ENCODE data around the gene THUMPD3.

Gene THUMPD3

GRCh38 chr3:9369508-9369907 is 6.7 kb downstream of the THUMPD3 start:
- no peak for DNase-seq

- no peak for DNase-seq
Measured at GRCh38 chr3:9373465-9373864, 10.6 kb downstream of the THUMPD3 start.

- DNase-seq, result no peak
Measured at GRCh38 chr3:9377981-9378380, 15.1 kb downstream of the THUMPD3 start.

- DNase-seq, result no peak
Measured at GRCh38 chr3:9379327-9379726, 16.5 kb downstream of the THUMPD3 start.

- no peak for DNase-seq
Measured at GRCh38 chr3:9380014-9380413, 17.2 kb downstream of the THUMPD3 start.

- DNase-seq, result peak; percentile 31
Measured at GRCh38 chr3:9384141-9384828, 21.4 kb downstream of the THUMPD3 start.

- DNase-seq, result no peak
Measured at GRCh38 chr3:9385187-9386077, 22.6 kb downstream of the THUMPD3 start.

- no peak for DNase-seq
Measured at GRCh38 chr3:9386078-9386459, 23.2 kb downstream of the THUMPD3 start.

GRCh38 chr3:9386501-9387321 is 23.9 kb downstream of the THUMPD3 start:
- no peak for DNase-seq

GRCh38 chr3:9387322-9387655 is 24.4 kb downstream of the THUMPD3 start:
- no peak for DNase-seq

GRCh38 chr3:9388142-9388541 is 25.3 kb downstream of the THUMPD3 start:
- no peak for DNase-seq

GRCh38 chr3:9388562-9389272 is 25.9 kb downstream of the THUMPD3 start:
- no peak for DNase-seq

GRCh38 chr3:9390265-9390888 is 27.5 kb downstream of the THUMPD3 start:
- no peak for DNase-seq

- DNase-seq, result no peak
Measured at GRCh38 chr3:9392041-9392440, 29.2 kb downstream of the THUMPD3 start.

GRCh38 chr3:9395570-9396300 is 32.9 kb downstream of the THUMPD3 start:
- DNase-seq, result no peak

- DNase-seq, result peak; percentile 90
Measured at GRCh38 chr3:9396301-9396631, 33.4 kb downstream of the THUMPD3 start.

- DNase-seq, result peak; percentile 99
Measured at GRCh38 chr3:9396632-9397331, 33.9 kb downstream of the THUMPD3 start.

GRCh38 chr3:9397332-9397905 is 34.6 kb downstream of the THUMPD3 start, which contains the start of gene SETD5:
TSS of gene SETD5 (plus strand) at chr3:9397615. CDS start at chr3:9428939, 31,324 bp downstream.
- peak; percentile 99 for DNase-seq

- peak; percentile 18 for DNase-seq
Measured at GRCh38 chr3:9397906-9398699, 35.2 kb downstream of the THUMPD3 start.
